Stimulated activated CD8-positive, alpha-beta memory T cell treated with anti-CD3 and anti-CD28 coated beads, Interleukin-4, amount 100 ng/mL, for 1 hour (primary cell): Measurements from ENCODE around the gene DBX1.

Source experiments
- DNase-seq, 2 donors: peaks; one replicate each; pipeline ENCODE4 v3.0.0-alpha.2; 2020; ENCODE audit warnings: low read depth in 2 of 2, low spot score in 1 of 2

DBX1 gene

GRCh38 chr11:20126724-20127123 is 33.6 kb downstream of the DBX1 start:
- DNase-seq, result no peak

- no peak for DNase-seq
Observed at GRCh38 chr11:20125927-20126326, 34.3 kb downstream of the DBX1 start.

DNA sequence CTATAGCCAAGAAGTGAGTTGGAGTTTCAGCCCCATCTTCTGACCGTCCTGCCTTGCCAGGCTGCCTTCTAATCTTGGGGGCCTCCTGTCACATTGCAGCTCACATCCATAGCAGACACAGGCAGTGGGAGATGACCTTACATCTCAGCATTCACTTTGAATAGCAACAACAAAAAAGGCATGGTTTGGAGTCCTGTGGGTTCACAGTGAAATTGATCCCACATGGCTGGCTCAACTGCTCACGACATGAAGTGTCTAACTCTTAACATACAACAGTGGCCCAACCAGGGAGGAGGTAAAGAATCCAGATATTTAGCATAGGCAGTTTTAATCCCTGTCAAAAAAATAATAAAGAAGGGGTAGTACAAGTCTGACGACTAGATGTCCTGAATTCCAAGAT is 38.1 kb downstream of the DBX1 start:
- DNase-seq, result no peak

DNA sequence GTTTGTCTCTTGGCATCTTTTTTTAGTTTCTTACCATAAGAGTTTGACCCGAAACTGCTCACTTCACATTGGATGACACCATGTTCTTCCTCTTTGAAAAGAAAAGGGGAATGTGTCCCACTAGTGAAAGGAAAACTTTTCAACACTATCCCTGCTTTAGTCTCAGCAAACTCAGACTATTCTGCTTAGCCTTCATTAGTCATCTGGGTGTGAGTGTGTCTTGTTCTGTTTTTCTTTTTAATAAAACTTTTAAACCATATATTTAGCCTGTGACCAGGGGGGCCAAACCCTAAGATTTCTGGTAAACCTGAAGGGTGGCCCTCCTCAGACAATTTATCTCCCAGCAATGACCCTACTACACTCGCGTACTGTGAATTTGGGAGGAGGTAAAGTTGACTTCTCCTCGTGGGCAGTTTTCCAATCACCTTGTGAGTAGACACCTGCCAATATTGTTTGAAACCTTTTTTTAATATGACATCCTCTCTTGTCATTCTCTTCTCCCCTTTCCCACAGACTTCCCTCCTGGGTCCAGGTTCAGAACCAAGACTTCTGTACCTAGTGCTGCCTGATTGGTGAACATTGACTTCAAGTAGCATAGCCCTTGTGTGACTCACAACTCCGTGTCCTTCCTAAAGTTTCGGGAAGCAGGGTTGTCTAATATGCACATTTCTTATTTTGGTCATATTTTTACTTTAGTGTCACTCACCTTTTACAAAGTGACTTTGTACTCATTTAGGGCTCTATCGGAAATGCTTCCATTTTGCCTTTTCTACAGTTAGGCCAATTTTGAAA is 39.9 kb downstream of the DBX1 start:
- no peak for DNase-seq

DNA sequence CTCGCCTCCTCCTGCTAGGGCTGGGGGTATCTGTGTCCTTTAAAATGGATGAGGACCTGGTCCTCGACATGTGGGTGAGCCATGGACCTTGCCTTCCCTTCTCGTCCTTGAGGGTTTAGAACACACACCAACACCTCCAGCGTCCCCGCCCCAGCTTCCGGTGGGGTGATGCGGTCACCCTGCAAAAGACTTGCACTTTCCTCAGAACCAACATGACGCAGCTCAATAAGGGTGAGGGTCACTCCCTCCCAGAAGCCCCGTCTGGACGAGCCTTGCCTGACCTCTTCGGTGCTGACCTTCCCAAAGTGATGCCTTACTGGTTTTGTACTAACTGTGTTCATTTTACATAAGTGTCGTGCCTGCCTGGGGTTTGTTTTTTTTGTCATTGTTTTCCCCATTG is 41.0 kb downstream of the DBX1 start:
- DNase-seq, result no peak

- no peak for DNase-seq
Observed at GRCh38 chr11:20118209-20118608, 42.1 kb downstream of the DBX1 start.

- DNase-seq, result no peak
Observed at GRCh38 chr11:20117291-20117690, 43.0 kb downstream of the DBX1 start.

GRCh38 chr11:20116825-20117224 is 43.5 kb downstream of the DBX1 start:
- DNase-seq, result no peak

DNA sequence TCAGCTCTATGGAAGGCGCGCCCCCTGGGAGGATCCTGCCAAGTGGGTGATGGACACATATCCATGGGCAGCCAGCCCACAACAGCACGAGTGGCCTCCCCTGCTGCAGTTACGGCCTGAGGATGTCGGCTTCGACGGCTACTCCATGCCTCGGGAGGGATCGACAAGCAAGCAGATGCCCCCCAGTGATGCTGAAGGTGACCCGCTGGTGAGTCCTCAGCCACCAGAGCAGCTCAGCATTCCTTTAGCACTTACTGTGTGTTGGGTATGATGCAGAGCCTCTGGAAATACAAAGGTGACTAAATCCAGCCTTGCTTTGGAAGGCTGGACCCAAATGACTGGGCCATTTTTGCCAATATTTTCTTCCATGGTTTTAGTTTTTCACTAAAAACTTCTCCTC is 45.7 kb downstream of the DBX1 start:
- no peak for DNase-seq

- no peak for DNase-seq
Observed at GRCh38 chr11:20113149-20113438, 47.2 kb downstream of the DBX1 start.

- no peak for DNase-seq
Observed at GRCh38 chr11:20112291-20113148, 47.8 kb downstream of the DBX1 start.

- no peak for DNase-seq
Observed at GRCh38 chr11:20111871-20112270, 48.4 kb downstream of the DBX1 start.

GRCh38 chr11:20110908-20111669 is 49.2 kb downstream of the DBX1 start:
- DNase-seq, result no peak

DNA sequence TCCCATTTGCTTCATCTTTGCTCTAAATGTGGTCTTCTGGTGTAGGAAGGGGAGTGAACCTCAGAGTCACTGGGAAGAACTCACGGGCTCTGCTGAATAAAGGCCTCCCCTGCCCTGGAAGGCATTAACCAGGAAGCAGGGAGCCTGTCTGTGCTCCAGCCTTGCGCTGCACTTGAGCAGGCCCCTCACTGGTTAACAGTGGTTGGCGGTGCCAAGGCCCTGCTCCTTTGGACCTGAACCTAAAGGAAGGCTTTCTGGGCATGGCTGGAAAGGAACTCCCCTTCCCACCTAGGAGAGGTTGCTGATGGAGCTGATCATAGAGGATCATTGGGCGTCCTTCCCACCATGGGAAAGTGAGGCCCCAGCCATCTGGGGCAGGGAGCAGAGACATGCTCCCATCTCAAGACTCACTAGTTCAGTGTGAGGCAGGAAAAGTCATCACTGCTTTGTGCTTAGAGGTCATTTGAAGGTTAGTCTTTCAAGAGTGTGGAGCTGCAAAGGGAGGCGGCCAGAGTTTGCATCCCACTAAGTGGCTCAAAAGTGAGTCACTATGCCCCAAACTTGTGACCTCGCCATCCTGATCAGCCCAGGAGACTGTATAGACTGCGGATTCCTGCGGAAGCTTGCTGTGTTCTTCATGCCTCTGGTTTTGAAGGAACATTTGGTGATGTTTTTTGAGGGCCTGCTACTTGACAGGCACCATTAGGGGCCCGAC is 50.4 kb downstream of the DBX1 start:
- no peak for DNase-seq
